WTC11 (cell line): ENCODE results near the gene ADAM17. TPM values are rescaled to one million over a fixed set of nuclear protein-coding genes. Genes with fewer than 3 reads are reported as not detected.

Experiments
- ARID4B ChIP-seq: sonication (generic); formaldehyde crosslinking; IDR thresholded peaks from 2 replicates; pipeline ENCODE4 v1.8.0; 2023; ENCODE audit warnings: missing genetic modification reagents, mild to moderate bottlenecking, borderline replicate concordance
- CBFB ChIP-seq: sonication (generic); formaldehyde crosslinking; IDR thresholded peaks from 2 replicates; pipeline ENCODE4 v1.8.1; 2022; ENCODE audit warnings: mild to moderate bottlenecking, low read depth, missing genetic modification reagents
- CDX4 ChIP-seq: fragments of 250-450 bp; sonication (Bioruptor Pico); IDR thresholded peaks from 2 replicates; pipeline ENCODE4 v1.9.0; 2021; ENCODE audit warnings: moderate library complexity, mild to moderate bottlenecking, inconsistent platforms, borderline replicate concordance
- E2F4 ChIP-seq: sonication (generic); formaldehyde crosslinking; IDR thresholded peaks from 2 replicates; pipeline ENCODE4 v1.8.1; 2022; ENCODE audit warnings: low read depth, mild to moderate bottlenecking, moderate library complexity, missing genetic modification reagents, borderline replicate concordance
- ERG ChIP-seq: fragments of 250-450 bp; sonication (Bioruptor Pico); IDR thresholded peaks from 2 replicates; pipeline ENCODE4 v1.8.0; 2021; ENCODE audit warnings: mild to moderate bottlenecking
- ESRRA ChIP-seq: sonication (generic); formaldehyde crosslinking; IDR thresholded peaks from 2 replicates; pipeline ENCODE4 v1.8.1; 2022; ENCODE audit warnings: mild to moderate bottlenecking, missing genetic modification reagents, borderline replicate concordance
- GTF2I ChIP-seq: fragments of 250-450 bp; sonication (Bioruptor Pico); conservative IDR thresholded peaks from 2 replicates; pipeline ENCODE4 v1.4.0; 2021; ENCODE audit warnings: mild to moderate bottlenecking
- KAT7 ChIP-seq: sonication (generic); formaldehyde crosslinking; IDR thresholded peaks from 2 replicates; pipeline ENCODE4 v1.8.1; 2023; ENCODE audit warnings: missing genetic modification reagents, mild to moderate bottlenecking, borderline replicate concordance
- MLX ChIP-seq: sonication (generic); formaldehyde crosslinking; IDR thresholded peaks from 2 replicates; pipeline ENCODE4 v1.8.1; 2023; ENCODE audit warnings: mild to moderate bottlenecking, missing genetic modification reagents, moderate library complexity
- NFYB ChIP-seq: sonication (generic); formaldehyde crosslinking; conservative IDR thresholded peaks from 2 replicates; pipeline ENCODE4 v1.8.0; 2022; ENCODE audit warnings: low read depth, missing genetic modification reagents
- NR1H2 ChIP-seq: sonication (generic); formaldehyde crosslinking; IDR thresholded peaks from 2 replicates; pipeline ENCODE4 v1.9.0; 2021; ENCODE audit warnings: mild to moderate bottlenecking, moderate library complexity, missing genetic modification reagents
- NR2C2 ChIP-seq: sonication (generic); formaldehyde crosslinking; IDR thresholded peaks from 2 replicates; pipeline ENCODE4 v1.8.0; 2022; ENCODE audit warnings: mild to moderate bottlenecking, missing genetic modification reagents
- NR3C1 ChIP-seq: sonication (generic); formaldehyde crosslinking; conservative IDR thresholded peaks from 2 replicates; pipeline ENCODE4 v1.8.1; 2023; ENCODE audit warnings: low read depth, mild to moderate bottlenecking, missing genetic modification reagents
- OVOL2 ChIP-seq: fragments of 250-450 bp; sonication (Bioruptor Pico); IDR thresholded peaks from 2 replicates; pipeline ENCODE4 v1.9.0; 2021; ENCODE audit warnings: mild to moderate bottlenecking, borderline replicate concordance
- PRRX2 ChIP-seq: fragments of 250-450 bp; sonication (Bioruptor Pico); IDR thresholded peaks from 2 replicates; pipeline ENCODE4 v1.8.0; 2021; ENCODE audit warnings: mild to moderate bottlenecking
- STAT6 ChIP-seq: sonication (generic); formaldehyde crosslinking; conservative IDR thresholded peaks from 2 replicates; pipeline ENCODE4 v1.8.1; 2023; ENCODE audit warnings: mild to moderate bottlenecking, low read depth, missing genetic modification reagents, moderate library complexity
- USF1 ChIP-seq: sonication (generic); formaldehyde crosslinking; IDR thresholded peaks from 2 replicates; pipeline ENCODE4 v1.8.0; 2022; ENCODE audit warnings: mild to moderate bottlenecking, missing genetic modification reagents
- USF2 ChIP-seq: sonication (generic); formaldehyde crosslinking; IDR thresholded peaks from 2 replicates; pipeline ENCODE4 v1.8.1; 2023; ENCODE audit warnings: mild to moderate bottlenecking, missing genetic modification reagents, moderate library complexity
- ZBTB21 ChIP-seq: sonication (generic); formaldehyde crosslinking; IDR thresholded peaks from 2 replicates; pipeline ENCODE4 v1.8.1; 2023; ENCODE audit warnings: mild to moderate bottlenecking, missing genetic modification reagents, borderline replicate concordance
- ZNF121 ChIP-seq: sonication (generic); formaldehyde crosslinking; IDR thresholded peaks from 2 replicates; pipeline ENCODE4 v1.8.0; 2023; ENCODE audit warnings: missing genetic modification reagents
- ZNF219 ChIP-seq: sonication (generic); formaldehyde crosslinking; IDR thresholded peaks from 2 replicates; pipeline ENCODE4 v1.8.0; 2023; ENCODE audit warnings: missing genetic modification reagents, mild to moderate bottlenecking, borderline replicate concordance
- ZNF396 ChIP-seq: fragments of 250-450 bp; sonication (Bioruptor Pico); IDR thresholded peaks from 2 replicates; pipeline ENCODE4 v1.8.0; 2021; ENCODE audit warnings: mild to moderate bottlenecking, moderate library complexity, borderline replicate concordance
- ZNF425 ChIP-seq: fragments of 250-450 bp; sonication (Bioruptor Pico); conservative IDR thresholded peaks from 2 replicates; pipeline ENCODE4 v1.9.0; 2021; ENCODE audit warnings: mild to moderate bottlenecking
- ZNF671 ChIP-seq: fragments of 250-450 bp; sonication (Bioruptor Pico); IDR thresholded peaks from 2 replicates; pipeline ENCODE4 v1.8.0; 2021; ENCODE audit warnings: mild to moderate bottlenecking
- total RNA-seq: library from RNA; stranded (reverse); gene quantifications from 3 replicates; pipeline ENCODE4 v1.2.3, GENCODE V29; 2021

ADAM17 gene
- total RNA-seq, 1 experiment from 2014 or later = 25.9 TPM

- TF ChIP-seq ERG (CRISPR knock-in tag) (no peak), KAT7 (CRISPR knock-in tag) (no peak), GTF2I (no peak), CDX4 (CRISPR knock-in tag) (no peak), NR2C2 (no peak), NR3C1 (CRISPR knock-in tag) (no peak), PRRX2 (CRISPR knock-in tag) (no peak), ZBTB21 (CRISPR knock-in tag) (no peak), USF2 (CRISPR knock-in tag) (no peak), STAT6 (no peak; the same call in 1 of the 2 replicates), ESRRA (CRISPR knock-in tag) (no peak), NFYB (no peak), NR1H2 (no peak), ZNF396 (CRISPR knock-in tag) (no peak), MLX (CRISPR knock-in tag) (0 out of 2 replicates have a peak, but pooled peaks have one; percentile 78), E2F4 (CRISPR knock-in tag) (0 out of 2 replicates have a peak, but pooled peaks have one; percentile 44), ZNF671 (CRISPR knock-in tag) (no peak), ZNF425 (CRISPR knock-in tag) (no peak), ZNF121 (CRISPR knock-in tag) (no peak), ARID4B (CRISPR knock-in tag) (no peak), ZNF219 (CRISPR knock-in tag) (no peak), USF1 (CRISPR knock-in tag) (no peak), CBFB (CRISPR knock-in tag) (no peak), OVOL2 (CRISPR knock-in tag) (no peak)
Observed at GRCh38 chr2:9474361-9475057, 81.1 kb downstream of the ADAM17 start, which contains the start of gene IAH1 (continued).
